SU-DHL-6 (cell line): ENCODE measurements around the gene FH.
A peak's percentile ranks its signal among the peaks of the same experiment; 100 is the strongest.

ENCODE experiments used
- H2AFZ ChIP-seq: fragments of 200-600 bp; sonication (generic); 2 replicates; pipeline ENCODE4 v1.6.1; 2014; ENCODE audit warnings: low read depth, mild to moderate bottlenecking, moderate library complexity, mixed read lengths, antibody characterized with exemption, low read length; ENCODE audit not compliant: severe bottlenecking
- H3F3A ChIP-seq: fragments of 200-600 bp; shearing (Covaris generic); 2 replicates; pipeline ENCODE4 v1.6.0; 2016; ENCODE audit warnings: antibody characterized with exemption, mild to moderate bottlenecking; ENCODE audit not compliant: insufficient read depth
- H3K27ac ChIP-seq: fragments of 200-600 bp; sonication (generic); 2 replicates; pipeline ENCODE4 v1.5.1; 2016; ENCODE audit warnings: low read depth, mild to moderate bottlenecking, low read length, moderate library complexity, mixed read lengths
- H3K27me3 ChIP-seq: fragments of 200-600 bp; sonication (generic), shearing (Covaris generic); 2 replicates; pipeline ENCODE4 v1.6.0; 2014; ENCODE audit warnings: mild to moderate bottlenecking, low read length
- H3K36me3 ChIP-seq: fragments of 200-600 bp; sonication (generic); 2 replicates; pipeline ENCODE4 v1.6.1; 2014; ENCODE audit warnings: mild to moderate bottlenecking, low read length, mixed read lengths
- H3K4me2 ChIP-seq: fragments of 300-600, 200-600 bp; shearing (Covaris generic), sonication (generic); 2 replicates; pipeline ENCODE4 v1.6.0; 2014; ENCODE audit warnings: low read length, low read depth, mild to moderate bottlenecking; ENCODE audit not compliant: poor library complexity, severe bottlenecking
- H3K4me3 ChIP-seq: fragments of 200-600 bp; sonication (generic); 2 replicates; pipeline ENCODE4 v1.5.1; 2014; ENCODE audit warnings: antibody characterized with exemption, low read length, mild to moderate bottlenecking, mixed read lengths; ENCODE audit not compliant: insufficient read depth, poor library complexity, severe bottlenecking
- H3K79me2 ChIP-seq: fragments of 200-600 bp; sonication (generic); 2 replicates; pipeline ENCODE4 v1.6.1; 2014; ENCODE audit warnings: mild to moderate bottlenecking, low read length, moderate library complexity; ENCODE audit not compliant: insufficient read depth
- H3K9ac ChIP-seq: fragments of 200-600 bp; sonication (generic); 2 replicates; pipeline ENCODE4 v1.7.0; 2014; ENCODE audit warnings: mild to moderate bottlenecking, low read length
- H3K9me2 ChIP-seq: fragments of 200-600 bp; sonication (generic); replicated peaks from 2 replicates; pipeline ENCODE4 v1.6.1; 2014; ENCODE audit warnings: low read length; ENCODE audit not compliant: insufficient read depth
- H3K9me3 ChIP-seq: fragments of 200-600 bp; sonication (generic); 2 replicates; pipeline ENCODE4 v1.6.1; 2014; ENCODE audit warnings: low read length, mixed read lengths; ENCODE audit not compliant: insufficient read depth
- H4K20me1 ChIP-seq: fragments of 200-600 bp; sonication (generic); 2 replicates; pipeline ENCODE4 v1.6.1; 2014; ENCODE audit warnings: low read depth, mild to moderate bottlenecking, antibody characterized with exemption, low read length, moderate library complexity, mixed read lengths
- EZH2phosphoT487 ChIP-seq: fragments of 200-600 bp; sonication (generic), shearing (Covaris generic); conservative IDR thresholded peaks from 2 replicates; pipeline ENCODE4 v1.6.1; 2018; ENCODE audit warnings: mild to moderate bottlenecking, antibody characterized with exemption, low read length, moderate library complexity, mixed read lengths
- TF ChIP-seq, protein P1 (sequence below): fragments of 200-600 bp; sonication (generic); IDR thresholded peaks from one replicate; pipeline ENCODE4 v1.5.1; 2017; ENCODE audit warnings: antibody characterized with exemption, mild to moderate bottlenecking, low read length, moderate library complexity; ENCODE audit not compliant: insufficient read depth, poor library complexity, severe bottlenecking

FH gene

DNA sequence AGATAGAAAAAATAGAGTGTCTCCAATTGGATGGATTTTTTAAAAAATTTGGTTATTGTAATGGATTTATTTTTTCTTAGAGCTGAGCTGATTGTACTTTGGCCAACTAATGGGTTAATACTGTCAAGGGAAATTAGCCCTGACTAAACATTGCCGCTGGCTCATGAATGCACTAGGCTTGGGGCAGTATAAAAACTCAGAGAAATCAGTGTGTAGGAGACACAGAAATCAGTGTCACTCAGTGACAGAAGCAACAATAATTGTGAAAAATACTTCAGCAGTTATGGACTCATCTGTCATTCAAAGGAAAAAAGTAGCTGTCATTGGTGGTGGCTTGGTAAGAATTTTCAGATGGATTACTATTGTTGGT lies 12.6 kb upstream of the FH start, which contains the start of gene KMO:
Gene KMO, plus strand, starts transcription at position 217 of the 370 bp plus-strand sequence. Its CDS starts 67 bp downstream, at position 284.
- Histone ChIP-seq H3K79me2 (peaks cover 10% of the 10 kb centered on the region; the same call in 1 of the 2 replicates), H3K4me2 (peak within 1 kb of the TSS; percentile 100), H3F3A (peaks cover 31% of the 10 kb centered on the region), H3K9me3 (no peaks in the 10 kb centered on the region), H3K9ac (peak within 1 kb of the TSS; percentile 53), H3K9me2 (no peaks in the 10 kb centered on the region), H4K20me1 (no peaks in the 10 kb centered on the region), H3K4me3 (peak within 1 kb of the TSS; percentile 74), H2AFZ (peak within 1 kb of the TSS; percentile 94), H3K36me3 (peaks cover 8% of the 10 kb centered on the region; the same call in 1 of the 2 replicates), H3K27ac (peak within 1 kb of the TSS; percentile 98), H3K27me3 (no peaks in the 10 kb centered on the region)
- TF ChIP-seq, protein P1, sequence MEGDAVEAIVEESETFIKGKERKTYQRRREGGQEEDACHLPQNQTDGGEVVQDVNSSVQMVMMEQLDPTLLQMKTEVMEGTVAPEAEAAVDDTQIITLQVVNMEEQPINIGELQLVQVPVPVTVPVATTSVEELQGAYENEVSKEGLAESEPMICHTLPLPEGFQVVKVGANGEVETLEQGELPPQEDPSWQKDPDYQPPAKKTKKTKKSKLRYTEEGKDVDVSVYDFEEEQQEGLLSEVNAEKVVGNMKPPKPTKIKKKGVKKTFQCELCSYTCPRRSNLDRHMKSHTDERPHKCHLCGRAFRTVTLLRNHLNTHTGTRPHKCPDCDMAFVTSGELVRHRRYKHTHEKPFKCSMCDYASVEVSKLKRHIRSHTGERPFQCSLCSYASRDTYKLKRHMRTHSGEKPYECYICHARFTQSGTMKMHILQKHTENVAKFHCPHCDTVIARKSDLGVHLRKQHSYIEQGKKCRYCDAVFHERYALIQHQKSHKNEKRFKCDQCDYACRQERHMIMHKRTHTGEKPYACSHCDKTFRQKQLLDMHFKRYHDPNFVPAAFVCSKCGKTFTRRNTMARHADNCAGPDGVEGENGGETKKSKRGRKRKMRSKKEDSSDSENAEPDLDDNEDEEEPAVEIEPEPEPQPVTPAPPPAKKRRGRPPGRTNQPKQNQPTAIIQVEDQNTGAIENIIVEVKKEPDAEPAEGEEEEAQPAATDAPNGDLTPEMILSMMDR: no peak
- no peak for TF ChIP-seq EZH2phosphoT487

DNA sequence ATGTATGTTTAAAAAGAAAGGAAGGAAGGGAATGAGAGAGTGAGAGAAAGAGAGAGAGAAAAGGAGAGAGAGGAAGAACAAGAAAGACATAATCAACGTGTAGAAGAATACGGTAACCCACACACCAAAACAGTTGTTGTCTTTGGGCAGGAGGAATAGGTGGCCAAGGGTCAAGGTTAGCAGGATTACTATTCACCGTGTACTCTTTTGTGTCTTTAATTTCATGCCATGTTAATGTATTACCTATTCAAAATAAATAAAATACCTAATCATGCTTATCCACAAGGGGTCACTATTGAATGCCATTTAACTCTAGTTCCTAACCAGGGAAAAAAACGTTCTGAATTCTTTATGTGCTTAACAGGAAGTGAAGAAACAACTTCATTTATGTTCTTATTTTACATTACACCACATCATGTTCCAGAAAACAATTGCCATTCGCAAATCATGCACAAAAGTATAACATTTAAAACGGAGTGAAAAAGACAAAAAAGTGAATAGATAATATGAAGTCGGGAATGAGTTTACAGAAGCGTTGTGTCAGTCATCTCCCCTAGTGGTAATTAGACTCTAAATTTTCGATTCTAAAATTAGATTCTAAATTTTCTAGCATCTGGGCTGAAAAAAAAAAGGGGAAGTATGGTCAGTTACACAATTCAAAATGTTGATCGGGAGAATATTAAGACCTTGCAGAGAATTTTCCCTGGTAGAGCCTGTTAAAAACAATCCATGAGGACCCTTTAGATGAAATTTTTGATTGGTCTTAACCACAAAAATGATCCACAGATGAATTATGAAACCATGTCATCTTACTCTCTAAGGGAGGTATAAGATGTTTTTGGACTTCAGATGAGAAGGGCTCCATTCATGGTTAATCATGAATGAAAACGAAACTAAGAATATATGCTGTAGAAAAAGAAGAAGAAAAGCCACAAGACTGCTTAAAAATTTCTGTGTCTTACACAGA lies 11.9 kb upstream of the FH start:
- peak overlapping the region; percentile 53 for H3K9ac ChIP-seq
- H3K4me3 ChIP-seq: peak overlapping the region; percentile 74
- peaks cover 31% of the 10 kb centered on the region for H3F3A ChIP-seq
- peak overlapping the region; percentile 100 for H3K4me2 ChIP-seq
- H2AFZ ChIP-seq: peak overlapping the region; percentile 94
- TF ChIP-seq, protein P1: peak; percentile 37
- TF ChIP-seq EZH2phosphoT487: no peak
- no peaks in the 10 kb centered on the region for H3K27me3 ChIP-seq
- H3K79me2 ChIP-seq: peaks cover 10% of the 10 kb centered on the region; the same call in 1 of the 2 replicates
- peak overlapping the region; percentile 98 for H3K27ac ChIP-seq
- H3K9me2 ChIP-seq: no peaks in the 10 kb centered on the region
- H4K20me1 ChIP-seq: no peaks in the 10 kb centered on the region
- peaks cover 1% of the 10 kb centered on the region; the same call in 1 of the 2 replicates for H3K36me3 ChIP-seq
- H3K9me3 ChIP-seq: no peaks in the 10 kb centered on the region

DNA sequence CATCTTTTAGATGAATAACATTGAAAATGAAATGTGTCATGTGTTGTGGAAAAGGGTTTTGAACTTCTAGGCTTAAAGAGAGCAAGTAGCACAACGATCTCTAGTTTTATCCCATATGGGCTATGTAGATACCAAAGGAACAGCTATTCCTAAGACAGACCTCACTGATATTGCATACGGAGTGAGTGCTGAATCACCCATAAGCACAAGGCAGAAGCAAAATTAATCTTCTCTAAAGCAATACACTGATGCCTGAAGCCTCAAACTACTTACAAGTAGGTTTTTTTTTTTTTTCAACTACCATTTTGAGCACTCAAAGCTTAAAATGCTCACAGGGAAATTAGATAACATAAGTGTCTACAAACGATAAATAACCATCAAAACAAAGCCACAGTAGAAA lies 7.6 kb upstream of the FH start:
- no peak for TF ChIP-seq EZH2phosphoT487
- TF ChIP-seq, protein P1: no peak
- H3K4me2 ChIP-seq: no peak overlapping the region
- H3K4me3 ChIP-seq: no peak overlapping the region
- H3K27me3 ChIP-seq: no peaks in the 10 kb centered on the region
- H3K9ac ChIP-seq: no peak overlapping the region
- H3K36me3 ChIP-seq: no peaks in the 10 kb centered on the region
- no peaks in the 10 kb centered on the region for H3K9me2 ChIP-seq
- H2AFZ ChIP-seq: no peak overlapping the region
- H3K27ac ChIP-seq: no peak overlapping the region
- H3K9me3 ChIP-seq: no peaks in the 10 kb centered on the region
- peaks cover 10% of the 10 kb centered on the region for H3F3A ChIP-seq
- H4K20me1 ChIP-seq: no peaks in the 10 kb centered on the region
- H3K79me2 ChIP-seq: no peaks in the 10 kb centered on the region
